ENCODE measurements around the gene EPB41L4B. TPM values are rescaled to one million over a fixed set of nuclear protein-coding genes. Genes with fewer than 3 reads are reported as not detected.

Gene EPB41L4B
- total and polyA plus RNA-seq, 12 donors: 0.20 to 15.2 (median 4.4) TPM

- TF ChIP-seq CTCF (IDR thresholded peaks at IDR 0.05): no peak
- ATAC-seq (no peak), DNase-seq (no peak)
- intact Hi-C loops (cut with DNase I): no loop called here
- H3K4me1 ChIP-seq: peaks cover 0 to 13% (median 3%) of the 10 kb centered on the region in 9 donors
- H3K27me3 ChIP-seq: no peaks in the 10 kb centered on the region
- no peak overlapping the region for H3K27ac ChIP-seq
- H3K36me3 ChIP-seq: no peaks in the 10 kb centered on the region
- no peaks in the 10 kb centered on the region for H3K9me3 ChIP-seq
- WGBS, 2 donors: 43 to 50% methylated on average over 11 of the region's 11 CpGs
- no peak overlapping the region for H3K4me3 ChIP-seq
Observed at GRCh38 chr9:109258481-109259302, 62.2 kb downstream of the EPB41L4B start.

- H3K36me3 ChIP-seq: no peaks in the 10 kb centered on the region
- intact Hi-C loops (cut with DNase I): no loop called here
- no peak for TF ChIP-seq CTCF (IDR thresholded peaks at IDR 0.05)
- H3K4me1 ChIP-seq: peaks cover 0 to 7% (median 0%) of the 10 kb centered on the region in 9 donors
- no peaks in the 10 kb centered on the region for H3K9me3 ChIP-seq
- DNase-seq (no peak), ATAC-seq (no peak)
- no peaks in the 10 kb centered on the region for H3K27me3 ChIP-seq
- WGBS, 2 donors: 89 to 93% methylated on average over 10 of the region's 10 CpGs
- no peak overlapping the region for H3K4me3 ChIP-seq
- H3K27ac ChIP-seq: no peak overlapping the region
Observed at GRCh38 chr9:109256336-109256735, 64.5 kb downstream of the EPB41L4B start.

GRCh38 chr9:109255394-109255793, 65.5 kb downstream of the EPB41L4B start:
- DNase-seq (no peak), ATAC-seq (no peak)
- intact Hi-C loops (cut with DNase I): no loop called here
- Histone ChIP-seq H3K36me3 (no peaks in the 10 kb centered on the region), H3K27ac (no peak overlapping the region), H3K27me3 (no peaks in the 10 kb centered on the region), H3K9me3 (no peaks in the 10 kb centered on the region), H3K4me3 (no peak overlapping the region), H3K4me1 (peaks cover 0 to 7% (median 0%) of the 10 kb centered on the region in 9 donors)
- WGBS, 2 donors: 87 to 90% methylated on average over 15 of the region's 15 CpGs
- TF ChIP-seq CTCF (IDR thresholded peaks at IDR 0.05): no peak

DNA sequence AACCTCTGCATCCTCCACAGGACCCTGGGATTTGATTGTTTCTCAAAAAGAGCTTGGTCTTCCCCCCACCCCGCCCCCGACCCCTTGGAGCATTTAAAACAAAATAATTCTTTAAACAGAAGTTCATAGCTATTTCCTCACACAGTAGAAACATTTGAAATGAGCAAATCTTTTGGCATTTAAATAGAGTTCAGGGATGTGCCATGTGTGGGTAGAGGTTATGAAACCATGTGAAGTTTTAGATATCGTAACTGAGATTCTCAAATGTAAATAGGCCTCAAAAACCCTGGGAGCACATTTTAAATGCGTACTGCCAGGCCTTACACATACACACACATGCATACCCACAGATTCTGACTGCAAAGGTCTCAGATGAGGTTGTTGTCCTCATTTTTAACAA, 66.5 kb downstream of the EPB41L4B start:
- Histone ChIP-seq H3K36me3 (no peaks in the 10 kb centered on the region), H3K4me3 (no peak overlapping the region), H3K27me3 (no peaks in the 10 kb centered on the region), H3K27ac (peak overlapping the region in 1 of 10 donors; percentile 23), H3K4me1 (peaks cover 0 to 7% (median 0%) of the 10 kb centered on the region in 9 donors), H3K9me3 (no peaks in the 10 kb centered on the region)
- no peak for DNase-seq
- 65 to 73% methylated on average over 4 of the region's 4 CpGs for WGBS, 2 donors
- intact Hi-C loops (cut with DNase I): no loop called here
- ATAC-seq: peak in 1 of 8 donors; percentile 27
- TF ChIP-seq CTCF (IDR thresholded peaks at IDR 0.05): no peak

Data from heart right ventricle (tissue), 16 donors.